Karpas-422 (cell line): Measurements from ENCODE around the gene LRP8. TPM values are rescaled to one million over a fixed set of nuclear protein-coding genes. Genes with fewer than 3 reads are reported as not detected.
A peak's percentile ranks its signal among the peaks of the same experiment; 100 is the strongest.

ENCODE experiments used
- DNase-seq: peaks from one replicate; pipeline ENCODE4 v3.0.0-alpha.2; 2015
- H2AFZ ChIP-seq: fragments of 200-600 bp; sonication (generic); 2 replicates; pipeline ENCODE4 v1.6.1; 2014; ENCODE audit warnings: antibody characterized with exemption, low read length, mixed read lengths
- H3K27ac ChIP-seq: fragments of 200-600 bp; sonication (generic); 2 replicates; pipeline ENCODE4 v1.5.1; 2014; ENCODE audit warnings: mild to moderate bottlenecking, low read length, moderate library complexity
- H3K27me3 ChIP-seq: fragments of 200-600 bp; sonication (generic); 2 replicates; pipeline ENCODE4 v1.6.1; 2014; ENCODE audit warnings: low read length, mixed read lengths
- H3K36me3 ChIP-seq: fragments of 200-600 bp; sonication (generic); 2 replicates; pipeline ENCODE4 v1.6.1; 2014; ENCODE audit warnings: low read length, mixed read lengths; ENCODE audit not compliant: insufficient read depth
- H3K4me1 ChIP-seq: fragments of 200-600 bp; sonication (generic); 2 replicates; pipeline ENCODE4 v1.6.1; 2014; ENCODE audit warnings: mild to moderate bottlenecking, low read length, mixed read lengths
- H3K4me2 ChIP-seq: fragments of 200-600 bp; sonication (generic); 2 replicates; pipeline ENCODE4 v1.6.1; 2014; ENCODE audit warnings: low read length, low read depth, mild to moderate bottlenecking; ENCODE audit not compliant: poor library complexity, severe bottlenecking
- H3K4me3 ChIP-seq: fragments of 200-600 bp; sonication (generic); 2 replicates; pipeline ENCODE4 v1.5.1; 2014; ENCODE audit warnings: mild to moderate bottlenecking, antibody characterized with exemption, low read length, mixed read lengths
- H3K79me2 ChIP-seq: fragments of 200-600 bp; sonication (generic); 2 replicates; pipeline ENCODE4 v1.6.1; 2014; ENCODE audit warnings: mild to moderate bottlenecking, low read length, mixed read lengths
- H3K9ac ChIP-seq: fragments of 200-600 bp; sonication (generic); 2 replicates; pipeline ENCODE4 v1.6.0; 2014; ENCODE audit warnings: low read length
- H3K9me2 ChIP-seq: fragments of 200-600 bp; sonication (generic), shearing (Covaris generic); replicated peaks from 2 replicates; pipeline ENCODE4 v1.6.0; 2014; ENCODE audit warnings: mild to moderate bottlenecking, low read length, moderate library complexity; ENCODE audit not compliant: insufficient read depth
- H3K9me3 ChIP-seq: fragments of 300-700, 200-600 bp; sonication (generic); 2 replicates; pipeline ENCODE4 v1.6.1; 2014; ENCODE audit warnings: low read length, mixed read lengths
- H4K20me1 ChIP-seq: fragments of 200-600 bp; sonication (generic); 2 replicates; pipeline ENCODE4 v1.6.1; 2014; ENCODE audit warnings: mild to moderate bottlenecking, antibody characterized with exemption, low read length, low read depth; ENCODE audit not compliant: insufficient read depth
- total RNA-seq: library from RNA; depleted of rRNA; stranded (reverse); fragments of >200 nt; shearing (Covaris generic); gene quantifications from 2 replicates; pipeline ENCODE4 v1.2.3, GENCODE V29; 2014; ENCODE audit warnings: low replicate concordance

The LRP8 gene
- total RNA-seq, 1 experiment from 2014 or later: 26.7 TPM

DNA sequence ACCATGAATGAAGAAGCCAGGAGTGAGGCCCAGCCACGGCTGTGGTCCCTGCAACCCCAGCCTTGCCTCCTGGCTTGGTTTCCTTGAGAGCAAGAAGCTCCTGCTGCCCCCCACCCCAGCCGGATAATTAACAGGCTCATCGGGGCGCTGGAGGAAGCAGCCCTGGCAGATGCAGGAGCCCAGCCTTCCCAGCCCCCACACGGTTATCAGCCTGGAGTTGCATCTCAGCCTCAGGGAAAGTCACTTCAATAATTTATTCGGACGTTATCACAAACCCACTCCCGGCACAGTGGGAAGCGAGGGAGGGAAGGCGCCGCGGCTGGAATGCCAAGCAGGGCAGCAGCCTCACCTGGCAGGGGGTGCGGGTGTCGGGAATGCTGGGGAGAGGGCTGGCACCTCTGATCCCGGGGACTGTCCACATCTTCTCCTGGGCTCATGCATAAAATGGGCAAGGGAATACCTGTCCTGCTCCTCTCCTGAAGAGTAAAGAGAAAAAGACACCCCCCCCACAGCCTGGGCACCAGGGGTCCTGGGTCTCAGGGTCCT is 43.3 kb upstream of the LRP8 start:
- no peak for DNase-seq
- no peaks in the 10 kb centered on the region for H3K9me3 ChIP-seq
- H4K20me1 ChIP-seq: no peaks in the 10 kb centered on the region
- H3K4me3 ChIP-seq: no peak overlapping the region
- H3K9ac ChIP-seq: no peak overlapping the region
- peaks cover 7% of the 10 kb centered on the region for H3K4me1 ChIP-seq
- no peak overlapping the region for H3K4me2 ChIP-seq
- H3K79me2 ChIP-seq: no peaks in the 10 kb centered on the region
- H2AFZ ChIP-seq: no peak overlapping the region
- no peaks in the 10 kb centered on the region for H3K36me3 ChIP-seq
- H3K27me3 ChIP-seq: no peaks in the 10 kb centered on the region
- H3K27ac ChIP-seq: no peak overlapping the region
- no peaks in the 10 kb centered on the region for H3K9me2 ChIP-seq

DNA sequence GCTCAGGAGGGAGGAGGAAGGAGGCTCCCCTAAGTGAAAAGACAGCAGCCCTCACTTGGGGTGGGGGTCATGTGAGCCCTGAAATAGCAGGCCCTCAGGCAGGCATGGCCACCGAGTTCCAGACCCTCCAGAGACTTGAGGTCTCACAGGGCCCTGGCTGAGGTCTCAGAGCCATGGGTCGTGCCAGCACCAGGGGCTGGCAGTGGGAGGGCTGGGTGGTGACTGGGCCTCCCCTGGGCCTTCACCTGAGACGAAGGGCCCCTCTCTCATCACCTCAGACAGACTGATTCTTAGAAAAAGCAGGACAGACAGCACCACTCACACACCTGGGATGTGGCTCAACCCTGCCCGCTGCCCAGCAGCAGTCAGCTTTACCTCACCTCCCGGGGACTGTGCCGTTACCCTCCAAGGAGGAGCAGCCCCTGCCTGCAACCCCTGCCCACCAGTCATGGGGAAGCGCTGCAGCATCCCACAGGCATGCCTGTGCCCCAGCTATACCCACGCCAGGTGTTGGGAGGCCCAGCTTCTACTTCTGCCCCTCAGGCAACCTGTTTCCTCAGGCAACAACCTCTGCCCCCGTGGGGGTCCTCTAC is 42.6 kb upstream of the LRP8 start:
- Histone ChIP-seq H3K4me1 (peaks cover 7% of the 10 kb centered on the region), H3K36me3 (no peaks in the 10 kb centered on the region), H3K9me3 (no peaks in the 10 kb centered on the region), H3K9ac (no peak overlapping the region), H3K4me2 (no peak overlapping the region), H2AFZ (no peak overlapping the region), H3K27me3 (no peaks in the 10 kb centered on the region), H3K9me2 (no peaks in the 10 kb centered on the region), H4K20me1 (no peaks in the 10 kb centered on the region), H3K79me2 (no peaks in the 10 kb centered on the region), H3K27ac (no peak overlapping the region), H3K4me3 (no peak overlapping the region)
- no peak for DNase-seq

DNA sequence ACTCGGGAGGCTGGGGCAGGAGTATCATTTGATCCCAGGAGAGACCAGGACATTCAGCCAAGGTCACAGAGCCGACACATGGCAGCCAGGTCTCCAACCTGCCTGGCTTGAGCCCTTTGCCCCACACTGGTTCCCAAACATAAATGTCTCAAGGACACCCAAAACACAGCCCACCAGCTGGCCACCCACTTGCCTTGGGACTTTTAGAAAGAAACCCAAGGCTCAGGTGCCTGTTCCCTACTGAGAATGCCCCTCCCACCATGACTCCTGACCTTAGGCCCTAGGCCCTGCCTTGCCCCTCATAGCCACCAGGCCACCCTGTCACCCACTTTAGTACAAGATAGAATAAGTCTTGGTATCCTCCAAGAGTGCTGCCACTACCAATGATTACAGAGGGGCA is 41.9 kb upstream of the LRP8 start:
- no peak for DNase-seq
- H2AFZ ChIP-seq: no peak overlapping the region
- H3K9ac ChIP-seq: no peak overlapping the region
- no peaks in the 10 kb centered on the region for H3K79me2 ChIP-seq
- no peak overlapping the region for H3K4me3 ChIP-seq
- H3K9me3 ChIP-seq: no peaks in the 10 kb centered on the region
- H3K36me3 ChIP-seq: no peaks in the 10 kb centered on the region
- H3K27ac ChIP-seq: no peak overlapping the region
- no peak overlapping the region for H3K4me2 ChIP-seq
- H3K9me2 ChIP-seq: no peaks in the 10 kb centered on the region
- no peaks in the 10 kb centered on the region for H4K20me1 ChIP-seq
- peaks cover 7% of the 10 kb centered on the region for H3K4me1 ChIP-seq
- H3K27me3 ChIP-seq: no peaks in the 10 kb centered on the region

DNA sequence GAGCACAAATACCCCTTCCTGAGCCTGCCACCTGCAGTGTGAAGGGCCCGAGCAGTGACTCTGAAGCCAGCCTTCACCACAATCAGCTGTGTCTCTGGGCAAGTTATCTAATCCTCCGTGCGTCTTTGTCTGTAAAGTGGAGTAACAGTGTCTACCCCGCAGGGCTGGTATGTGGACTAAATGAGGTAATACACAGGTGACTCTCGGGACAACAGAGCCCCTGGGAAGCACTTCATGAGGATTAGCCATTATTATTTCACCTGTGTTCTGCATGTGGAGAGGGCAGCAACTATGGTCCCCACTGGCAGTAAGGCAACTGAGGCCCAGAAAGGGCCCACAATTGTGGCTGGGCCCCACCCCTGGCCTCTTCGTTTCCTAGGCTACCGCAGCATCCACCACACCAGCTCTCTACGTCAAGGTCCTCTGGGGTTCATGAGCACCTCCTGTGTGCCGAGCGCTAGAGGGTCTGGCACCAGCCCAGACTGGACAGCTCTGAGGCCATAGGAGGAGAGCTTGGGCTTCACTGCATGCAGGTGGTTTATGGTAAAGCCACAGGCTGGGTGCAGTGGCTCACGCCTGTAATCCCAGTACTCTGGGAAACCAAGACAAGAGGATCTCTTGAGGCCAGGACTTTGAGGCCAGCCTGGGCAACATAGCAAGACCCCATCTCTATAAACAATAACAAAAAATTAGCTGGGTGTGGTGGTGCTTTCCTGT is 41.3 kb upstream of the LRP8 start:
- H3K79me2 ChIP-seq: no peaks in the 10 kb centered on the region
- no peak overlapping the region for H3K4me2 ChIP-seq
- peaks cover 7% of the 10 kb centered on the region for H3K4me1 ChIP-seq
- no peak overlapping the region for H2AFZ ChIP-seq
- no peaks in the 10 kb centered on the region for H3K9me3 ChIP-seq
- H4K20me1 ChIP-seq: no peaks in the 10 kb centered on the region
- no peak for DNase-seq
- no peak overlapping the region for H3K27ac ChIP-seq
- no peak overlapping the region for H3K9ac ChIP-seq
- no peaks in the 10 kb centered on the region for H3K27me3 ChIP-seq
- no peaks in the 10 kb centered on the region for H3K36me3 ChIP-seq
- no peaks in the 10 kb centered on the region for H3K9me2 ChIP-seq
- H3K4me3 ChIP-seq: no peak overlapping the region

DNA sequence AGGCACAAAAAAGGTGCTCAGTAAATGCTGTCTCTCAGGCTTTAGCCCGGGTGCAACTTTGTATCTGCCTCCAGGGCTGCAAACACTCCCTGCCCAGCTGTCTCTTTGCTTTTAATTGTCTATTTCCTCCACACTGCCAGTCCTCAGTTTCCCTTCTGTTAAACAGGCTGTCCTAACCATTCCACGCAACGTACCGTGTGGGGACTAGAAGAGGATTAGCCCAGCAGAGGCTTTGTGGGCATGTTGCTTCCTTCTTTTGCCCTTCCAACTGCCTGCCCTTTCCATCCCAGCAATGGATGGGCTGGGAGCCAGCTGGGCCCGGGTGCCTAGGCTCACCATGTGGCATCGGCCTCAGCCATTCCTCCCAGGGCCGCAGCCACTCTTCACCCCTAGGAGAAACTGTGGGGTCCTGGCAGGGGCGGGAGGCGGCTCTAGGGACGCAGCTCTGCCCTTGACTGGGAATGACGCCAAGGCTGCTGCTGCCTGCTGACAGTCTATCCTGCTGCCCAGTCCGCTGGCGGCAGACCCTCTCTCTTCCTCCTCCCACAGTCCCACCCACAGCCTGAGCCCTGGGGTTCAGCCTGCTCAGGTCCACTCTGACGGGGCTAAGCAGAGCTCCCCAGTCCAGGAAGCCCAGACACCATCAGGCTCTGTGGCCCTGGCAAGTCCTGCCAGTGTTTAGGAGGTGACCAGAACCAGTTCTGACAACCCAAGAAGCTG is 40.6 kb upstream of the LRP8 start:
- Histone ChIP-seq H4K20me1 (no peaks in the 10 kb centered on the region), H3K27ac (no peak overlapping the region), H3K79me2 (no peaks in the 10 kb centered on the region), H3K9me3 (no peaks in the 10 kb centered on the region), H3K4me1 (peaks cover 7% of the 10 kb centered on the region), H3K9me2 (no peaks in the 10 kb centered on the region), H3K27me3 (no peaks in the 10 kb centered on the region), H3K36me3 (no peaks in the 10 kb centered on the region), H2AFZ (no peak overlapping the region), H3K4me2 (no peak overlapping the region), H3K4me3 (no peak overlapping the region), H3K9ac (no peak overlapping the region)
- DNase-seq: no peak

DNA sequence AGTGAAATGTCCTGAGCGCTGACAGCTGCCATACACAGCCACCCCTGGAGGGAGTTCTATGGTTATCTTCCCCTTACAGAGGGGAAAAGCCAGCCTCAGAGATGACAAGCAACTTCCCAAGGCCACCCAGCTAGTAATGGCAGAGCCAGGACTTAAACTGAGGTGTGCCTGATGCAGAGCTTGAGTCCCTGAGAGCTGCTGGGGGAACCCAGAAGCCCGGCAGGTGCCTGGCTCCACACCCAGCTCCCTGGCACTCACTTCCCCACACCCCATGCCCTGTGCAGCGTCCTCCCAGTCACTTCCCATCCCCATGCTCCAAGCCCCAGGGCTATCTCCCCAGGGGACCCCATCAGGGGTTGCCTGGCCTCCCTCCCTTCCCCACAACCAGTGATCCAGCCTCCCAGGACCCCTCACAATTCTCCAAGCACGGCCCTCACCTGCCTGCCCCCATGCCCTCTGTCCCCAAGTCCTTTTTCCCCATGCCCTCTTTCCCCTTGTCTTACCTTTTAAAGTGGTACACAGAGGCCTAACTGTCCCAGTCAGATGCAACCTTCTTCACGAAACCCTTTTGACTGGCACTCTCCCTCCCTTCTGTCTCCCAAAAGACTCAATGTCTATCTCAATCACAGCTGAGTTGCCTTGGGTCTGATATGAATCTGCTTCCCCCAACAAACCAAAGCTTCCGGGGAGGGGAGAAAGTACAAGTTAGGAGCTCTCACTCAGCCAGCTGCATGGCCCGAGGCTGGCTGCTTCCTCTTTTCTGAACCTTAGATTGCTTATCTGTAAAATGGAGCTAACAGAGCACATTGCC is 39.8 kb upstream of the LRP8 start:
- no peak overlapping the region for H3K4me3 ChIP-seq
- peak; percentile 75 for DNase-seq
- no peaks in the 10 kb centered on the region for H4K20me1 ChIP-seq
- H3K36me3 ChIP-seq: no peaks in the 10 kb centered on the region
- H3K9me3 ChIP-seq: no peaks in the 10 kb centered on the region
- no peaks in the 10 kb centered on the region for H3K79me2 ChIP-seq
- 0 out of 2 replicates have a peak overlapping the region, but pooled peaks have one; percentile 7 for H3K9ac ChIP-seq
- no peak overlapping the region for H3K4me2 ChIP-seq
- no peak overlapping the region for H3K27ac ChIP-seq
- H3K9me2 ChIP-seq: no peaks in the 10 kb centered on the region
- H2AFZ ChIP-seq: no peak overlapping the region
- peaks cover 7% of the 10 kb centered on the region for H3K4me1 ChIP-seq
- no peaks in the 10 kb centered on the region for H3K27me3 ChIP-seq

DNA sequence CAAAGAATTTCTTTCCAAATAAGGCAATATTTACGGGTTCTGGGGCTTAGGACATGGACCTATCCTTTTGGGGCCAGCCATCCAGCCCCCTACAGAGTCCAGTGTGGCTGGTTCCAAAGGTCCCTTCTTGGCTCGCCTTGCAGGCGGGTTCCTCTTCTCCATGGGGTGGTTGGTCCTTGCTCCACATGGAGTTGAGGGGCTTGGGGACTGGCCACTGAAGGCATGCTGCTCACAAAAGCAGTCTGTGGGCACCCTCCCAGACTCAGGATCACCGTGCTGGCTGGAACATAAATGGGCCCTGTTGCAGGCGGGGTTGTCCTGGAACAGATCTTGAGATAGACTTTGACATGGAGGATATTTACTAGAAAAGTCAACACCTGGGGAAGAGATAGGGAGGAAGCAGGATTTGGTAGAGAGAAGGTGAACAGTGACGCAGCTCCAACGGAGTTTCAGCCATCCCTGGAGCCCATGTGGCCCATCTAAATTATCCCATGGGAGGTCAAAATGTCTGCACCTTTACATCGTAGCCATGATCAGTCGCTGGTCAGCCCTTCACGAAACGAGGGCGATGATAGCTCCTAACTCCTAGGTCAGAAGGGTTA is 39.1 kb upstream of the LRP8 start:
- no peaks in the 10 kb centered on the region for H3K36me3 ChIP-seq
- H3K9me2 ChIP-seq: no peaks in the 10 kb centered on the region
- H3K79me2 ChIP-seq: no peaks in the 10 kb centered on the region
- no peak for DNase-seq
- H3K4me1 ChIP-seq: peaks cover 7% of the 10 kb centered on the region
- H3K9me3 ChIP-seq: no peaks in the 10 kb centered on the region
- H3K4me3 ChIP-seq: no peak overlapping the region
- H3K4me2 ChIP-seq: no peak overlapping the region
- H2AFZ ChIP-seq: no peak overlapping the region
- H4K20me1 ChIP-seq: no peaks in the 10 kb centered on the region
- no peak overlapping the region for H3K27ac ChIP-seq
- H3K9ac ChIP-seq: no peak overlapping the region
- no peaks in the 10 kb centered on the region for H3K27me3 ChIP-seq
